Left renal cortex interstitium (tissue), 4 donors: ENCODE results near the gene XKR7. TPM values are rescaled to one million over a fixed set of nuclear protein-coding genes. Genes with fewer than 3 reads are reported as not detected.

Experiments used
- DNase-seq, 4 donors: peaks; one replicate each; pipeline ENCODE4 v3.0.0-alpha.2; 2013; ENCODE audit warnings: low read depth in 4 of 4, low spot score in 2 of 4, missing footprints in 1 of 4
- polyA plus RNA-seq, 4 donors: library from polyadenylated mRNA; unstranded; fragments of 120-200 nt; gene quantifications; one replicate each; pipeline ENCODE4 v1.2.1, GENCODE V29; 2013; ENCODE audit not compliant: insufficient read length in 4 of 4

Gene XKR7
- polyA plus RNA-seq, 4 donors: 0.20 to 0.64 (median 0.32) TPM

GRCh38 chr20:32036716-32037485, 69.0 kb downstream of the XKR7 start:
- no peak for DNase-seq

GRCh38 chr20:32037929-32038328, 70.0 kb downstream of the XKR7 start:
- no peak for DNase-seq

- DNase-seq: no peak
Measured at GRCh38 chr20:32040142-32040953, 72.4 kb downstream of the XKR7 start.

GRCh38 chr20:32045999-32046398, 78.0 kb downstream of the XKR7 start:
- no peak for DNase-seq

- no peak for DNase-seq
Measured at GRCh38 chr20:32050324-32050841, 82.4 kb downstream of the XKR7 start.

- DNase-seq: no peak
Measured at GRCh38 chr20:32050851-32051556, 83.1 kb downstream of the XKR7 start.

GRCh38 chr20:32051720-32052089, 83.8 kb downstream of the XKR7 start:
- no peak for DNase-seq

GRCh38 chr20:32052090-32052777, 84.3 kb downstream of the XKR7 start, which contains the start of gene HCK:
Gene HCK (plus strand): TSS chr20:32052242.
- no peak for DNase-seq

GRCh38 chr20:32052778-32053362, 84.9 kb downstream of the XKR7 start:
- no peak for DNase-seq

Other genes starting within 250 kb of the XKR7 start
- 10 to 100 TPM; 71.6 to 95.8 (median 79.7) TPM for gene BCL2L1, start 245.3 kb upstream of the XKR7 start, polyA plus RNA-seq
- 10 to 100 TPM; 45.4 to 49.9 (median 47.0) TPM for gene TPX2, start 228.9 kb upstream of the XKR7 start, polyA plus RNA-seq
- gene MYLK2, start 148.8 kb upstream of the XKR7 start, polyA plus RNA-seq: under 1 TPM; 0.56 to 0.94 (median 0.82) TPM
- 1 to 10 TPM; 5.5 to 9.1 (median 7.6) TPM for gene FOXS1, start 122.5 kb upstream of the XKR7 start, polyA plus RNA-seq
- gene DUSP15, start 97.6 kb upstream of the XKR7 start, polyA plus RNA-seq: 10 to 100 TPM; 16.6 to 20.7 (median 19.1) TPM
- 1 to 10 TPM; 2.2 to 5.9 (median 3.8) TPM for gene TTLL9, start 97.5 kb upstream of the XKR7 start, polyA plus RNA-seq
- gene PDRG1, start 16.1 kb upstream of the XKR7 start, polyA plus RNA-seq: 10 to 100 TPM; 19.8 to 22.2 (median 20.7) TPM
- gene CCM2L, start 42.3 kb downstream of the XKR7 start, polyA plus RNA-seq: 1 to 10 TPM; 6.6 to 8.5 (median 7.9) TPM
- 1 to 10 TPM; 1.9 to 3.0 (median 2.4) TPM for gene HCK, start 84.1 kb downstream of the XKR7 start, polyA plus RNA-seq
- gene TM9SF4, start 141.6 kb downstream of the XKR7 start, polyA plus RNA-seq: 10 to 100 TPM; 66.7 to 72.9 (median 69.4) TPM
- 10 to 100 TPM; 18.0 to 24.2 (median 19.3) TPM for gene PLAGL2, start 239.6 kb downstream of the XKR7 start, polyA plus RNA-seq
- 10 to 100 TPM; 44.3 to 50.1 (median 44.7) TPM for gene POFUT1, start 239.7 kb downstream of the XKR7 start, polyA plus RNA-seq